Brain pericyte (primary cell): Measurements from ENCODE around the gene CCDC27.
"Not testable (repeated sequence)": the region's sequence is repeated elsewhere in the genome, so short reads cannot be mapped to it uniquely, and the experiment has no call there.

Source experiments
- DNase-seq: peaks from one replicate; pipeline ENCODE4 v3.0.0-alpha.2; 2012; ENCODE audit warnings: low read depth, low spot score

CCDC27 gene

GRCh38 chr1:3789421-3790300, 37.4 kb downstream of the CCDC27 start:
- no peak for DNase-seq

GRCh38 chr1:3790500-3790923, 38.3 kb downstream of the CCDC27 start:
- DNase-seq = no peak

- no peak for DNase-seq
These were observed 38.7 kb downstream of the CCDC27 start for GRCh38 chr1:3790952-3791351.

GRCh38 chr1:3795453-3796214, 43.4 kb downstream of the CCDC27 start:
- no peak for DNase-seq

GRCh38 chr1:3796215-3797061, 44.2 kb downstream of the CCDC27 start, which contains the start of gene LRRC47:
Gene LRRC47, minus strand, starts transcription at chr1:3796498. Its CDS starts 22 bp downstream, at chr1:3796476.
- peak; percentile 57 for DNase-seq

- DNase-seq = no peak
These were observed 47.9 kb downstream of the CCDC27 start for GRCh38 chr1:3799976-3800685.

GRCh38 chr1:3800795-3801194, 48.5 kb downstream of the CCDC27 start:
- not testable (repeated sequence) for DNase-seq

- DNase-seq = no peak
These were observed 51.8 kb downstream of the CCDC27 start for GRCh38 chr1:3803905-3804626.

- DNase-seq = not testable (repeated sequence)
These were observed 52.3 kb downstream of the CCDC27 start for GRCh38 chr1:3804627-3804944.

GRCh38 chr1:3805038-3805437, 52.8 kb downstream of the CCDC27 start:
- DNase-seq = no peak

GRCh38 chr1:3807769-3808168, 55.5 kb downstream of the CCDC27 start:
- no peak for DNase-seq

GRCh38 chr1:3809680-3810079, 57.4 kb downstream of the CCDC27 start:
- DNase-seq = no peak

GRCh38 chr1:3810149-3810761, 58.0 kb downstream of the CCDC27 start:
- DNase-seq = not testable (repeated sequence)

- no peak for DNase-seq
These were observed 59.3 kb downstream of the CCDC27 start for GRCh38 chr1:3811595-3811911.

GRCh38 chr1:3814065-3814464, 61.8 kb downstream of the CCDC27 start:
- no peak for DNase-seq

GRCh38 chr1:3814771-3815561, 62.7 kb downstream of the CCDC27 start:
- DNase-seq = no peak

- DNase-seq = no peak
These were observed 64.3 kb downstream of the CCDC27 start for GRCh38 chr1:3816331-3817137.

- DNase-seq = no peak
These were observed 65.0 kb downstream of the CCDC27 start for GRCh38 chr1:3817138-3817740.
